ENCODE data around the gene CDCA5. TPM values are rescaled to one million over a fixed set of nuclear protein-coding genes. Genes with fewer than 3 reads are reported as not detected.
A peak's percentile ranks its signal among the peaks of the same experiment; 100 is the strongest.

Gene CDCA5
- total RNA-seq, 1 donor from 2014 or later = 25.9 TPM

DNA sequence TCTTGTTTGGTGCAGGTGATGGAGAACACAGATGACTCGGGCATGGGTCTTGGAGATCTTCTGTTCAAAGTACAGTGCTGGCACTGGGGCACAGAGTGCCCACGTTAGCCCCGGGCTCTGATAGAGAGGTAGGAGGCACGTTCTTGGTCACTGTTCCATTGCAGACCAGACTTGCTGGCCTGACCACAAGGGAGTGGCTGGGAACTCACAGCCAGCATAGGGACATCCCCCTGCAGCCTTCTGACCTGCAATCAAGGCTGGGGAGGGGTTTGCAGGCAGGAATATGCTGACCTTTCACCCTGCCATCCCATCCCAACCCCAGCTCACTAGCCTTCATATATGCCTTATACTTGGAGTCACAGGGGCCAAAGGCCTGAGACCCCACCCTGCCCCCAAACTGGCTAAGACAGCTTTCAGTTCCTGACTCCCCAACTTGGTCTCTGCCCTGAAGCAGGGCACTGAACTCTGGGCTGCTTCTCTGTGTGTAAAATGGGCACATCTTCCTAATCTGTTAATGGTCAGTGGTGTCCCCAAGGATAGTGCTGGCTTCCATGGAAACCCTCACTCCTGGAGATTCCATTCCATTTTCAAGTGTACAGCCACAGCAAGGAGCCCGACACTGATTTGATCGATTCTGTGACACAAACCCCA lies 42.9 kb upstream of the CDCA5 start:
- no peak for DNase-seq (ENCODE audit: low spot score, unreplicated experiment)
- Mint-ChIP-seq H3K36me3 (ENCODE audit: insufficient read depth) (peaks cover 4% of the 10 kb centered on the region), H3K27me3 (no peaks in the 10 kb centered on the region), H3K4me1 (ENCODE audit: low read depth) (peaks cover 6% of the 10 kb centered on the region), H3K27ac (no peak overlapping the region), H3K9me3 (ENCODE audit: low read depth) (no peaks in the 10 kb centered on the region), H3K4me3 (ENCODE audit: low read depth) (no peak overlapping the region)
- TF ChIP-seq, protein P1, sequence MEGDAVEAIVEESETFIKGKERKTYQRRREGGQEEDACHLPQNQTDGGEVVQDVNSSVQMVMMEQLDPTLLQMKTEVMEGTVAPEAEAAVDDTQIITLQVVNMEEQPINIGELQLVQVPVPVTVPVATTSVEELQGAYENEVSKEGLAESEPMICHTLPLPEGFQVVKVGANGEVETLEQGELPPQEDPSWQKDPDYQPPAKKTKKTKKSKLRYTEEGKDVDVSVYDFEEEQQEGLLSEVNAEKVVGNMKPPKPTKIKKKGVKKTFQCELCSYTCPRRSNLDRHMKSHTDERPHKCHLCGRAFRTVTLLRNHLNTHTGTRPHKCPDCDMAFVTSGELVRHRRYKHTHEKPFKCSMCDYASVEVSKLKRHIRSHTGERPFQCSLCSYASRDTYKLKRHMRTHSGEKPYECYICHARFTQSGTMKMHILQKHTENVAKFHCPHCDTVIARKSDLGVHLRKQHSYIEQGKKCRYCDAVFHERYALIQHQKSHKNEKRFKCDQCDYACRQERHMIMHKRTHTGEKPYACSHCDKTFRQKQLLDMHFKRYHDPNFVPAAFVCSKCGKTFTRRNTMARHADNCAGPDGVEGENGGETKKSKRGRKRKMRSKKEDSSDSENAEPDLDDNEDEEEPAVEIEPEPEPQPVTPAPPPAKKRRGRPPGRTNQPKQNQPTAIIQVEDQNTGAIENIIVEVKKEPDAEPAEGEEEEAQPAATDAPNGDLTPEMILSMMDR (IDR thresholded peaks at IDR 0.05; ENCODE audit: unreplicated experiment) = no peak

DNA sequence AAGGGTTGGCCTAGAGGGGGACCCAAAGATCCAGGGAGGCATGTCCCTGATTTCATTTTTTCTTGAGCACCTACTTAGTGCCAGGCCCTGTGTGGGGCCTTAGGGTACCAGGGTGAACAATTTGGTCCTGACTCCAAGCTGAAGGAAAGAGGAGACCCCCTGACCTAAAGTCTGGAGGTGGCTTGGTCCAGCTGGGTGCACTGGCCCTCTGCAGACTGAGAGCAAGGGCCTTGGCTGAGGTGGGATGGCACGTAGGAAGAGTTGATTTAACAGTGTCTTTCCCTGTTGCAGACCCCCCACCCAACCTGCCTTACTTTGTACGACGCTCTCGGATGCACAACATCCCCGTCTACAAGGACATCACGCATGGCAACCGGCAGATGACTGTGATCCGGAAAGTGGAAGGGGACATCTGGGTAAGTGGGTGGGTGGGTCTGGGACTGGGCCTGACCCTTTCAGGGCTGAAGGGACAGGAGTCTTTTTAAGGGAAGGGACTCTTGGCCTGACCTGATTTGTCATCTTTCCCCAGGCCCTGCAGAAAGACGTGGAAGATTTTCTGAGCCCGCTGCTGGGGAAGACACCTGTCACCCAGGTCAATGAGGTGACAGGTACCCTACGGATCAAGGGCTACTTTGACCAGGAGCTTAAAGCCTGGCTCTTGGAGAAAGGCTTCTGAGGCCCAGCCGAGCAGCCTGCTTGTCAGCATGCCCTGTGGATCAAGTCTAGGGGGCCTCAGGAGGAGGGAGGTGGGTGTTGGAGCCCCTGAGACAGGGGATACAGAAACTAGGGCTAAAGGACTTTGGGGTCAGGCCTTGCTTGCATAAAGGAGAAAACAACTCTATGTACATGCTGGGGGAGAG lies 41.6 kb upstream of the CDCA5 start:
- Mint-ChIP-seq H3K4me1 (ENCODE audit: low read depth) (peaks cover 12% of the 10 kb centered on the region), H3K27ac (no peak overlapping the region), H3K36me3 (ENCODE audit: insufficient read depth) (peaks cover 5% of the 10 kb centered on the region), H3K27me3 (no peaks in the 10 kb centered on the region), H3K9me3 (ENCODE audit: low read depth) (no peaks in the 10 kb centered on the region), H3K4me3 (ENCODE audit: low read depth) (no peak overlapping the region)
- TF ChIP-seq, protein P1 (IDR thresholded peaks at IDR 0.05; ENCODE audit: unreplicated experiment) = no peak
- DNase-seq (ENCODE audit: low spot score, unreplicated experiment) = no peak

DNA sequence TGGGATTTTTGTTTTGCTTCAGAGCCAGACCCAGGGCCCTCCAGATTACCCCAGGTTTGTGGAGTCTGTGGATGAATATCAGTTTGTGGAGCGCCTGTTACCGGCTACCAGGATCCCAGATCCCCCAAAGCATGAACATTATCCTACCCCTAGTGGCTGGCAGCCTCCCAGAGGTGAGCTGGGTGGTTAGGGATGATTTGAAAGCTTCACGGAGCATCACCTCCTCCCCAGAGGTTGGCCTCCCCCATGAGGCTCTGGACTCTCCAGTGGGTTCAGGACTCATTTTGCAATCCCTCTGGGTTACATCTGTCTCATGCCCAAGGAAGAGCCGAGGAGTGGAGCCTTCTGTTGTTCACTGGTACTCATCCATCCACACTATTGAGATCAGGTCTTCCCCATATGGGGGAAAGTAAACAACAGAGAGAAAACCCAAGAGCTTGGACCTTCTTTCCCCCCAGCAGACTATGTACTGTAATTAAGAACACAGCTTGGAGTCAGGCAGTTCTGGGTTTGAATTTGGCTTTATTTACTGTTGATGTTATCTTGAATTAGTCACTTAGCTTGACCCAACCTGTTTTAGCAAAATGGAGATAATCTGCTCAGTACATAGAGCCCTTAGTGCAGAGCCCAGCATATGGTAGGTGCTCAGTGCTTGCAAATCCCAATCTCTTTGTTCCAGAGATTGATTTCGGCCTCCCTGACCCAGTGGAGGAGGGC lies 40.8 kb upstream of the CDCA5 start:
- no peaks in the 10 kb centered on the region for H3K9me3 Mint-ChIP-seq (ENCODE audit: low read depth)
- peak overlapping the region; percentile 22 for H3K4me3 Mint-ChIP-seq (ENCODE audit: low read depth)
- no peak for DNase-seq (ENCODE audit: low spot score, unreplicated experiment)
- no peak overlapping the region for H3K27ac Mint-ChIP-seq
- H3K36me3 Mint-ChIP-seq (ENCODE audit: insufficient read depth) = peaks cover 5% of the 10 kb centered on the region
- no peaks in the 10 kb centered on the region for H3K27me3 Mint-ChIP-seq
- TF ChIP-seq, protein P1 (IDR thresholded peaks at IDR 0.05; ENCODE audit: unreplicated experiment) = no peak
- peaks cover 12% of the 10 kb centered on the region for H3K4me1 Mint-ChIP-seq (ENCODE audit: low read depth)

DNA sequence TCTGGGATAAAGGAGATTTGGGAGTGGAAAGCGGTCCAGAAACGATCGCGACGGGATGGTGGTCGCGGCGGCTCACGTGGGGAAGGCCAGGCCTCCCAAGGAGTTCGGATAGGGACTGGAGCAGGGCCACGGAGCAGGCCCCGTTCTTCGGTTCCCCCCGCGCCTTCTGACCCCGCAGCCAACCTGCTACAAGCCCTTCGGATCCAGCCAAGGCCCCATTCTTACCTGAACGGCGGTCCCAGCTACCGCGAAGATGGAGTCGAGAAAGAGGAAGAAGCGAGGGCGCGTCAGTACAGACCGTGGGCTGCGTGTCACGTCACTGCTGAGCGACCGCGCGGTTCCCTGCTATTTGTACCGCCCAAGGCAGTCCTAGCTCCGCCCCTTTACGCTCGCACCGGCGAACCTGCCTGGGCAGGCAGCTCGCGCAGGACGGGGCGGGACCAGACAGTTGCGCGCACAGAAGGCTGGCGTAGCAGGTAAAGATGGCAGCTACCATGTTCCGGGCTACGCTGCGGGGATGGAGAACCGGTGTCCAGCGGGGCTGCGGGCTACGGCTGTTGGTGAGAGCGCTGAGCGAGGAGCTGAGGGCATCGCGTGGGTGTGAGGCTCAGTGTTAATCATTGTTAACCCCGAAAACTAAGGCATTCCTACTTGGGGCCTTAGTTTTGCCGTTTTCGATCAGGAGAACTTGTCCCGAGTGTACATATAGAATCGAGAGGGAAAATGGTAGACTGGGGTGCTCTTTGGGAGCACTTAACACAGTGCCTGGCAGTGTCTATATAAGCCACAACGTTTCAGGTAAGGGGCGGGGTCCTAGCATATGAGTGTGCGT lies 38.2 kb upstream of the CDCA5 start, which contains the start of the genes FAU and MRPL49:
TSS of gene FAU (minus strand) at position 270 of the 832 bp plus-strand sequence. CDS start 321 bp downstream, outside the sequence.
TSS of gene MRPL49 (plus strand) at position 457 of the 832 bp plus-strand sequence. CDS start at position 483, 26 bp downstream.
- Mint-ChIP-seq H3K27ac (peak within 1 kb of the TSS; percentile 98), H3K4me3 (ENCODE audit: low read depth) (peak within 1 kb of the TSS; percentile 100), H3K4me1 (ENCODE audit: low read depth) (peaks cover 14% of the 10 kb centered on the region), H3K27me3 (no peaks in the 10 kb centered on the region), H3K36me3 (ENCODE audit: insufficient read depth) (peaks cover 16% of the 10 kb centered on the region), H3K9me3 (ENCODE audit: low read depth) (no peaks in the 10 kb centered on the region)
- TF ChIP-seq, protein P1 (IDR thresholded peaks at IDR 0.05; ENCODE audit: unreplicated experiment) = no peak
- peak; percentile 93 for DNase-seq (ENCODE audit: low spot score, unreplicated experiment)
